Lower lobe of right lung (tissue), 2 donors: ENCODE measurements around the gene MAGI1. TPM values are rescaled to one million over a fixed set of nuclear protein-coding genes. Genes with fewer than 3 reads are reported as not detected.

ENCODE experiments used
- ATAC-seq, 2 donors: fragments of 200-7000 bp; cut with Tn5 transposase; one replicate each; pipeline ENCODE4 v1.9.1; 2020 to 2022; ENCODE audit warnings: mild to moderate bottlenecking in 2 of 2, moderate library complexity in 2 of 2
- DNase-seq: peaks from one replicate; pipeline ENCODE4 v3.0.0-alpha.2; 2020
- H3K27ac ChIP-seq: fragments of 200-600 bp; one replicate; pipeline ENCODE4 v1.8.0; 2022
- H3K27me3 ChIP-seq: fragments of 200-600 bp; one replicate; pipeline ENCODE4 v1.8.0; 2022; ENCODE audit warnings: low read depth
- H3K36me3 ChIP-seq: fragments of 200-600 bp; one replicate; pipeline ENCODE4 v1.8.0; 2022; ENCODE audit warnings: mild to moderate bottlenecking
- H3K4me1 ChIP-seq: fragments of 200-600 bp; one replicate; pipeline ENCODE4 v1.8.0; 2022
- H3K4me3 ChIP-seq: fragments of 200-600 bp; one replicate; pipeline ENCODE4 v1.8.0; 2022; ENCODE audit warnings: mild to moderate bottlenecking
- H3K9me3 ChIP-seq: fragments of 200-600 bp; one replicate; pipeline ENCODE4 v1.8.0; 2022
- CTCF ChIP-seq: fragments of 200-600 bp; IDR thresholded peaks from one replicate; pipeline ENCODE4 v1.8.0; 2022; ENCODE audit warnings: antibody characterized with exemption, mild to moderate bottlenecking
- intact Hi-C: fragments of 100-400 bp; cut with DNase I; formaldehyde crosslinking; loops from one replicate; pipeline ENCODE4 v1.11.0; 2022
- total RNA-seq: library from RNA; stranded (reverse); fragmentation: NEBNext Ultra II Directional; extraction: Animal tissue kit (Norgen Biotek cat#: 25700); gene quantifications from one replicate; pipeline ENCODE4 v1.2.1, GENCODE V29; 2021
- donor health status: DM: no; HTN: yes; CAD: no; lungs with severe emphysema.

Gene MAGI1
- total RNA-seq, 1 donor from 2014 or later = 35.5 TPM

GRCh38 chr3:65848024-65848423, 190.7 kb downstream of the MAGI1 start:
- no peaks in the 10 kb centered on the region for H3K4me1 ChIP-seq
- DNase-seq (no peak), ATAC-seq (no peak)
- H3K36me3 ChIP-seq = no peaks in the 10 kb centered on the region
- no peak for TF ChIP-seq CTCF
- no peaks in the 10 kb centered on the region for H3K9me3 ChIP-seq
- H3K4me3 ChIP-seq = no peak overlapping the region
- no peaks in the 10 kb centered on the region for H3K27me3 ChIP-seq
- no peak overlapping the region for H3K27ac ChIP-seq
- intact Hi-C loops = no loop called here

- no peak overlapping the region for H3K4me3 ChIP-seq
- no peaks in the 10 kb centered on the region for H3K4me1 ChIP-seq
- no peaks in the 10 kb centered on the region for H3K36me3 ChIP-seq
- H3K9me3 ChIP-seq = no peaks in the 10 kb centered on the region
- H3K27me3 ChIP-seq = no peaks in the 10 kb centered on the region
- H3K27ac ChIP-seq = no peak overlapping the region
- DNase-seq (no peak), ATAC-seq (no peak)
- TF ChIP-seq CTCF = no peak
- intact Hi-C loops = no loop called here
These were observed 191.8 kb downstream of the MAGI1 start for GRCh38 chr3:65846936-65847335.

GRCh38 chr3:65844370-65844769, 194.3 kb downstream of the MAGI1 start:
- Histone ChIP-seq H3K9me3 (no peaks in the 10 kb centered on the region), H3K36me3 (no peaks in the 10 kb centered on the region), H3K4me1 (no peaks in the 10 kb centered on the region), H3K27me3 (no peaks in the 10 kb centered on the region), H3K27ac (no peak overlapping the region), H3K4me3 (no peak overlapping the region)
- ATAC-seq (peak; percentile 27 to 77), DNase-seq (no peak)
- intact Hi-C loops = no loop called here
- TF ChIP-seq CTCF = no peak

- no peaks in the 10 kb centered on the region for H3K9me3 ChIP-seq
- no peaks in the 10 kb centered on the region for H3K36me3 ChIP-seq
- H3K4me3 ChIP-seq = no peak overlapping the region
- no peaks in the 10 kb centered on the region for H3K4me1 ChIP-seq
- intact Hi-C loops = no loop called here
- no peak for ATAC-seq
- no peak for DNase-seq
- no peak for TF ChIP-seq CTCF
- H3K27ac ChIP-seq = no peak overlapping the region
- H3K27me3 ChIP-seq = no peaks in the 10 kb centered on the region
These were observed 195.0 kb downstream of the MAGI1 start for GRCh38 chr3:65843732-65844131.

- H3K9me3 ChIP-seq = no peaks in the 10 kb centered on the region
- ATAC-seq = no peak
- no peak for DNase-seq
- no peaks in the 10 kb centered on the region for H3K36me3 ChIP-seq
- intact Hi-C loops = no loop called here
- H3K27ac ChIP-seq = no peak overlapping the region
- no peaks in the 10 kb centered on the region for H3K27me3 ChIP-seq
- peaks cover 7% of the 10 kb centered on the region for H3K4me1 ChIP-seq
- H3K4me3 ChIP-seq = no peak overlapping the region
- TF ChIP-seq CTCF = no peak
These were observed 201.1 kb downstream of the MAGI1 start for GRCh38 chr3:65837604-65838003.

GRCh38 chr3:65836047-65836446, 202.7 kb downstream of the MAGI1 start:
- Histone ChIP-seq H3K4me1 (peaks cover 7% of the 10 kb centered on the region), H3K4me3 (no peak overlapping the region), H3K36me3 (no peaks in the 10 kb centered on the region), H3K27ac (no peak overlapping the region), H3K27me3 (no peaks in the 10 kb centered on the region), H3K9me3 (no peaks in the 10 kb centered on the region)
- DNase-seq = no peak
- TF ChIP-seq CTCF = no peak
- ATAC-seq = no peak
- intact Hi-C loops = no loop called here
